ENCODE measurements around the gene RARA. TPM values are rescaled to one million over a fixed set of nuclear protein-coding genes. Genes with fewer than 3 reads are reported as not detected.

The RARA gene
- total RNA-seq, 1 donor from 2014 or later, result 38.8 TPM

DNA sequence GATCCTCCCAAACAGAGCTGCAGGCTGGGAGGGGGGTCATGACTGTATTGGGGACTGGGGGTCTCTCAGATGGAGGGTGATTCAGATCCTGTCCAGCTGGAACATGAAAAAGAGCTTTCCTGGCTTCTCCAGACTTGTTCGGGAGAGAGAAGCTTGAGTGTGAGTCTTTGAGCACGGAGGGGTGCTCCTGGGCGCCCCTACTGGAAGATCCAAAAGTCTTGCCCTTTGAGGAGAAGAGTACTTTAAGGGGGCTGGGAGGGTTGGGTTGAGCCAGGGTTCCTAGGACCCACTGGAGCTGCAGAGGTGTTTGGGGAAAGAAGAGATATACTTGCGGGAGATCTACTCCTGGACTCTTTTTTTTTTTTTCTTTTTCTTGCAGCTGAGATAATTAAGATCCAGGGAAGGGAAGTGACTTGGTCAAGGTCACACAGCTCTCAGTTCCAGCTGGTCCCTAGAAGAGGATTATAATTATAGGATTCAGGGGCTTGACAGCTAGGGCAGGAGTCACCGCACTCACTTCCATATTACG is 8.4 kb downstream of the RARA start:
- H3K4me1 ChIP-seq (ENCODE audit: insufficient read depth, low read length), result peaks cover 84% of the 10 kb centered on the region
- peaks cover 43% of the 10 kb centered on the region for H3K79me2 ChIP-seq (ENCODE audit: insufficient read depth, low read length)
- Mint-ChIP-seq H3K27me3 (ENCODE audit: low read depth, unreplicated experiment) (no peaks in the 10 kb centered on the region), H3K9me3 (ENCODE audit: unreplicated experiment) (no peaks in the 10 kb centered on the region), H3K36me3 (ENCODE audit: low read depth, unreplicated experiment) (no peaks in the 10 kb centered on the region), H3K4me1 (ENCODE audit: low read depth, unreplicated experiment) (peaks cover 59% of the 10 kb centered on the region), H3K4me3 (ENCODE audit: unreplicated experiment) (peak overlapping the region; percentile 89), H3K27ac (ENCODE audit: unreplicated experiment) (peak overlapping the region; percentile 97)
- TF ChIP-seq CTCF (IDR thresholded peaks at IDR 0.05; ENCODE audit: insufficient read depth, low read depth, low read length) (peak; percentile 58), EZH2 (IDR thresholded peaks at IDR 0.05; ENCODE audit: insufficient read depth, low read length) (no peak)
- H3K27me3 ChIP-seq (ENCODE audit: insufficient read depth, low read length), result no peaks in the 10 kb centered on the region
- H3K27ac ChIP-seq (ENCODE audit: low read depth, low read length), result peak overlapping the region; percentile 87
- peak overlapping the region; percentile 92 for H3K9ac ChIP-seq (ENCODE audit: low read length)
- H3K36me3 ChIP-seq (ENCODE audit: insufficient read depth, low read length), result no peaks in the 10 kb centered on the region
- DNase-seq (ENCODE audit: low read depth) (peak; percentile 49), FAIRE-seq (no peak)
- no peaks in the 10 kb centered on the region for H3K9me3 ChIP-seq (ENCODE audit: insufficient read depth, low read depth, low read length)
- H2AFZ ChIP-seq (ENCODE audit: low read depth, low read length), result peak overlapping the region; percentile 71
- H3K4me2 ChIP-seq (ENCODE audit: low read length), result peak overlapping the region; percentile 96
- H4K20me1 ChIP-seq (ENCODE audit: insufficient read depth, low read length), result peaks cover 17% of the 10 kb centered on the region
- H3K4me3 ChIP-seq (ENCODE audit: insufficient read depth, low read depth, low read length), result peak overlapping the region; percentile 45

DNA sequence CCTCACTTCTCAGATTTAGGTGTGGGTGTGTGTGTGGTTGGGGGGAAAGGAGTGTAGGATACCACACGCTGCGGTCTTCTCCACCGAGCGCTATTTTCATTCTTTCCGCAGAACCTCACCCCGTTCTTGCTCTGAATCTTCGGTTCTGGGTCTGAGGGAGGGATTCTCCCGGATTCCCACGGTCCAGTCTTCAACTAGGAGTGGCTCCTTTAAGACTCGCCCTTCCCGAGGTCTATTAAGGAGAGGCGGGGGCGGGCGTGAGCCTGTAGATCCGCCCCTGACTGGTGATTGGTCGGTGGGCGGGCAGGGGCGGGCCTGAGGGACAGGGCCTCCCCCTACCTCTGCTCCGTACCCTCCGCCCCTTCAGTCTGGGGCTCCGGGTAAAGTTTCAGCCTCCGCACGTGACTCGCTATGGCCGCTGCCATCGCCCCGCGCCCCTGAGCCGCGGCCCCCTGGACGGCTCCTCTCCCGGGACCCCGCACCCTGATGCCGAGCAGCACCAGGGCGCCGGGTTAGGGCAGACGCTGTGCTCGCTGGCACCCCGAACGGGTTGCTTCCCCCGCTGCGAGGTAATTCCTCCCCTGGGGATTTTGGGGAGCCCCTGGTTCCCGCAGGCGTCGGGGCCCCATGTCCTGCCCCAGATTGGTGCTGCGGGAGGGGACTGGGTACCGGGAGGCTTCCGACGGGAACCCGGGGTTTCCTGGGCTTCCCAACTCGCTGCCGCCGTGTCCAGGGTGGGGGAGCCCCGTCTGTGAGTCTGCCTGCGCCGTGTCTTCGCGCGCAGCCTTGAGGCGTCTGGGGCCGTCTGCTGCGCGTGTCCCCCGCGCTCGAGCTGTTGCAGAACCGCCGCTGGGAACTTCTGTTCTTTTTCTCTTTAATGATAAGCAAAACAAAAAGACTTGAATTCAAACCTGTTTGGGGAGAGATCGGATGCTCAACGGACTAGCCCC is 9.2 kb downstream of the RARA start:
- peaks cover 61% of the 10 kb centered on the region for H3K4me1 Mint-ChIP-seq (ENCODE audit: low read depth, unreplicated experiment)
- H3K36me3 ChIP-seq (ENCODE audit: insufficient read depth, low read length), result no peaks in the 10 kb centered on the region
- H3K27ac ChIP-seq (ENCODE audit: low read depth, low read length), result peak overlapping the region; percentile 87
- H4K20me1 ChIP-seq (ENCODE audit: insufficient read depth, low read length), result peaks cover 21% of the 10 kb centered on the region
- H3K9me3 ChIP-seq (ENCODE audit: insufficient read depth, low read depth, low read length), result no peaks in the 10 kb centered on the region
- peaks cover 50% of the 10 kb centered on the region for H3K79me2 ChIP-seq (ENCODE audit: insufficient read depth, low read length)
- H3K9ac ChIP-seq (ENCODE audit: low read length), result peak overlapping the region; percentile 92
- H3K4me3 Mint-ChIP-seq (ENCODE audit: unreplicated experiment), result peak overlapping the region; percentile 89
- no peaks in the 10 kb centered on the region for H3K9me3 Mint-ChIP-seq (ENCODE audit: unreplicated experiment)
- no peaks in the 10 kb centered on the region for H3K36me3 Mint-ChIP-seq (ENCODE audit: low read depth, unreplicated experiment)
- no peaks in the 10 kb centered on the region for H3K27me3 ChIP-seq (ENCODE audit: insufficient read depth, low read length)
- peak; percentile 13 for FAIRE-seq
- H2AFZ ChIP-seq (ENCODE audit: low read depth, low read length), result peak overlapping the region; percentile 55
- peak overlapping the region; percentile 80 for H3K4me3 ChIP-seq (ENCODE audit: insufficient read depth, low read depth, low read length)
- no peaks in the 10 kb centered on the region for H3K27me3 Mint-ChIP-seq (ENCODE audit: low read depth, unreplicated experiment)
- TF ChIP-seq EZH2 (IDR thresholded peaks at IDR 0.05; ENCODE audit: insufficient read depth, low read length), result no peak
- no peak for TF ChIP-seq CTCF (IDR thresholded peaks at IDR 0.05; ENCODE audit: insufficient read depth, low read depth, low read length)
- peak overlapping the region; percentile 96 for H3K4me2 ChIP-seq (ENCODE audit: low read length)
- peaks cover 84% of the 10 kb centered on the region for H3K4me1 ChIP-seq (ENCODE audit: insufficient read depth, low read length)
- H3K27ac Mint-ChIP-seq (ENCODE audit: unreplicated experiment), result peak overlapping the region; percentile 97
- peak; percentile 90 for DNase-seq (ENCODE audit: low read depth)
